GM12892 (cell line): ENCODE data around the gene SLC6A3.

Source experiments
- POLR2A ChIP-seq: IDR thresholded peaks from 2 replicates; pipeline ENCODE4 v1.6.1; 2011; ENCODE audit warnings: low read depth, low read length, control low read depth
- POLR2AphosphoS5 ChIP-seq: IDR thresholded peaks from 2 replicates; pipeline ENCODE4 v1.6.1; 2011; ENCODE audit warnings: low read depth, low read length, control low read depth
- TAF1 ChIP-seq: IDR thresholded peaks from 2 replicates; pipeline ENCODE4 v1.6.1; 2011; ENCODE audit warnings: low read depth, mild to moderate bottlenecking, control low read depth, low read length, borderline replicate concordance

DNA sequence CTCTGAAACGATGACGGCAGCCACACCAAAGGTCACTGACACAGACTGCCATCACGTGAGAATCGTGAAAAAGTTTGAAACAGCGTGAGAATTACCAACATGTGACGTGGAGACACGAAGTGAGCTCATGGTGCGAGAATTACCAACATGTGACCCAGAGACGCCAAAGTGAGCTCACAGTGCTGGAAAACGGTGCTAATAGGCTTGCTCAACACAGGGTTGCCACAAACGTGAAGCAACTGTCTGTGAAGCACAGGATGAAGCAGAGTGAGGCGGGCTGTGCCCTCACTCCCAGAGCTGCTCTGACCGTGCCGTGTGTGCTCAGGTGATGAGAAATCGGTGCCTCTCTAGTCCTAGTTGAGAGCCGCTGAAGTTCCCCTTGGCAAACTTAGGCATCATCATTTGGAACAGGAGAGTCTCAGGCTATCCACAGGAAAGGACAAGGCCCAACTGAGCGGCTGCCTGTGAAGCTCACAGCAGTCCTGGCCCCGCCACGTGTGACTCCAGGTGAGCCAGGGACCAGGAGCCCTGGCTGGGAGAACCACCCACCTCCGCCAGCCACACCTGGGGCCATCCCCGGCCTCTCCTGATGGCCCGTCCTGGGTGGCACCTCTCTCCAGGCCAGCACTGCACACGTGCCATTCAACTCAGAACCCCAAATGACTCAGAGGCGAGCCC is 29.8 kb upstream of the SLC6A3 start:
- TF ChIP-seq POLR2AphosphoS5 (peak; percentile 40; the same call in 1 of the 2 replicates), POLR2A (no peak), TAF1 (no peak)
